Stimulated activated CD4-positive, alpha-beta T cell treated with anti-CD3 and anti-CD28 coated beads, Interleukin-2, amount 100 ng/mL, for 24 hours (primary cell): ENCODE results near the gene PPP2R2D.

ENCODE experiments used
- DNase-seq, 2 donors: peaks; one replicate each; pipeline ENCODE4 v3.0.0-alpha.2; 2020

Gene PPP2R2D

DNA sequence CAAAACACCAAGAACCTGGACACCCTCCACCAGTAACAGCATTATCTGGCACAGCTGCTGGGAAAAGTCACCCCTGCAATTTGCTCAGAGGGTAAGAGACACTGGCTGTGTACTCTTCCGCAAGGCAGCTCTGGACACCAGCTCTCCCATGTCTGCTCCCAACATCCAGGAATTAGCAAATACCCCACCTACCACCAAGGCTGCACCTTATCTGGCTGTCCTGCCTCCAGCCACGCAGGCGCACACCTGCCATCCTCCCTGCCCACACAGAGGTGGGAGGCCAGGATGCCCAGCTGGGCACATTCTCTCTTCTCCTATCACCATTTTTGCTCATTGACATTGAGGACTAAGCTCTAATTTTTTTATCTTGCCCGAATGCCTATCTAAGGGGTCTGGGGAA, 101.2 kb downstream of the PPP2R2D start:
- DNase-seq: no peak

DNA sequence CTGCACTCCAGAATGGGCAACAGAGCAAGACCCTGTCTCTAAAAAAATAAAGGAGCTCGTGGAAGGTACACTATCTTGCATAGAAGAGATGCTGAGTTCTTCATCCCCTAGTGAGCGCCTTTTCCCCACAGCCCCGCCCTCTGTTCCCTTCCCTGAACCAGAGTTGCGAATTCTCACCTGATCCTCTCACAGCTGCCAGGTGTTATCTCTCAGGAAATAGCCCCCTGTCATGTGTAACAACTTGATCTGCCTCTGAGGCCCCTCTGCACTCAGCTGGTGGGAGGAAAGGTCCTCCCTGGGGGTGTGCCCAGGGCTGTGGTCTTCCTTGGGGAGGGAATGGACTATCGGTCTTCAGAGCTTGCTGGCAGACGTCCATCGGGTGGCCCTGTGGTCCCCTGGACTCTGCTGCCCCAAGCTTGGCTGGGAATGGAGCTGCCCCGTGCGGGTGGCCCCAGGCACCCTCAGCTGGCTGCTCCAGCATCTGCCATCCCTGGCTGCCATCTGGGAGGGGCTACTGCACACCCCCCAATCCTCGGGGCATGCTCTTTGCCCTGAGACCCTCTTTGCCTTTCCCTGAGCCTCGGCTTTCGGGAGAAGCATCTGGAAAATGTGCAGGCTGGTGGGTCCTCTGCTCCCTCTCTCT, 102.6 kb downstream of the PPP2R2D start:
- DNase-seq: no peak

DNA sequence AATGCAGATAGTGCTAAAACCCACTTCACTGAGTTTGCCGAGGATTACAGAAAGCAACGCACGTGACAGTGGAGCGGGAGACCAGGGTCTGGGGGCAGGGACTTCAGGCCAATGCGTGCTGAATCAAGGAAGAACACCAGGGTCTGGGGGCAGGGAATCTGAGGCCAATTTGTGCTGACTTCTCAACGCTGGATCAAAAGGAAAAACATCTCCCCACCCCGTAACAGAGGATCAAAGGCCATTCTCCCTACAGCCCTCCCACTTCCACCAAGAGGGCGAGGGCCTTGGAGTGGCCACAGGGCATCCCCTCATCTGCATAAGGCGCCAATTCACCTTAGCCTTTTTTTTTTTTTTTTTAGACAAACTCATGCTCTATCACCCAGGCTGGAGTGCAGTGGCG, 103.2 kb downstream of the PPP2R2D start:
- no peak for DNase-seq

DNA sequence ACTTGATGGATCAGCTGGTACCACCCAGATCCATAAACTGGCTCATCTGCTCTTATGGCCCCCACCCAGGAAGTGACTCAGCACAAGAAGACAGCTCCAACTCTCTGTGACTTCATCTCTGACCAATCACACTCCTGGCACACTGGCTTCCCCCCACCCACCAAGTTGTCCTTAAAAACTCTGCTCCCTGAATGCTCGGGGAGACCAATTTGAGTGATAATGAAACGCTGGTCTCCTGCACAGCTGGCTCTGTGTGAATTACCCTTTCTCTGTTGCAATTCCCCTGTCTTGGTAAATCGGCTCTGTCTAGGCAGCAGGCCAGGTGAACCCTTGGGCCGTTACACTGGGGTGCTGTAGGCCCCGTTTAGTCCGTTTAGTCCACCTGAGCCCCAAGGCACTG, 104.3 kb downstream of the PPP2R2D start:
- DNase-seq: no peak

DNA sequence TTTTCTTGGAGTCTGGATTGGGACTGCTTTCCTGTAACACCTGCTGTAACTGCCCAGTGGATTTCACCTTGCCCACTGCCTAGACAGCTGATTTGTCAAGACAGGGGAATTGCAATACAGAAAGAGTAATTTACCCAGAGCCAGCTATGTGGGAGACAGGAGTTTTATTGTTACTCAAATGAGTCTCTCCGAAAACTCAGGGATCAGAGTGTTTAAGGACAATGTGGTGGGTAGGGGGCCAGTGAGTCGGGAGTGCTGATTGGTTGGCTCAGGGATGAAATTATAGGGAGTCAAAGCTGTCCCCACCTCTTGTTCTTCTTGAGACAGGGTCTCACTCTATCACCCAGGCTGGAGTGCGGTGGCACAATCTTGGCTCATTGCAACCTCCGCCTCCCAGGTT, 106.2 kb downstream of the PPP2R2D start:
- DNase-seq: no peak

DNA sequence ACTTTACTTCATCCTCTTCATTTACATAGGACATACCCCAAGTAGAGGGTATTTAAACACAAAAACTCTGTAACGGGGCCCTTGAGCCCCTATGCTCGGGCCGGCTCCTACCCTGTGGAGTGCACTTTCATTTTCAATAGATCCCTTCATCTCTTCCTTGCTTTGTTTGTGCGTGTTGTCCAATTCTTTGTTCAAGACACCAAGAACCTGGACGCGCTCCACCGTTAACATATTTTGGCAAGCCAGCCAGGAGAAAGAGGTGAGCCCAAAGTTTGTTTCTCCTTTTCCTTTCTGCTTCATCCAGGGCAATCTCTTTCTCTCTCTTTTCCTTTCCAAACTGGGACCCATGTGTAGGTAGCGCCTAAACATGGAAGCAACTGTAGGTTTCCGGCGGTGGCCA, 106.9 kb downstream of the PPP2R2D start:
- no peak for DNase-seq
